H54 (cell line): ENCODE results near the gene DYSF.
A peak's percentile ranks its signal among the peaks of the same experiment; 100 is the strongest.

ENCODE experiments used
- DNase-seq: peaks from one replicate; pipeline ENCODE4 v3.0.0; 2011; ENCODE audit warnings: low spot score, mixed read lengths; ENCODE audit not compliant: insufficient read length
- FAIRE-seq: peaks from 3 replicates; lab custom pipeline; 2011; peaks lifted over from hg19 to GRCh38; lab: Jason Lieb, UNC
- POLR2A ChIP-seq: IDR thresholded peaks from 2 replicates; pipeline ENCODE4 v1.6.1; 2011; ENCODE audit warnings: low read depth, mild to moderate bottlenecking, low read length

The DYSF gene

DNA sequence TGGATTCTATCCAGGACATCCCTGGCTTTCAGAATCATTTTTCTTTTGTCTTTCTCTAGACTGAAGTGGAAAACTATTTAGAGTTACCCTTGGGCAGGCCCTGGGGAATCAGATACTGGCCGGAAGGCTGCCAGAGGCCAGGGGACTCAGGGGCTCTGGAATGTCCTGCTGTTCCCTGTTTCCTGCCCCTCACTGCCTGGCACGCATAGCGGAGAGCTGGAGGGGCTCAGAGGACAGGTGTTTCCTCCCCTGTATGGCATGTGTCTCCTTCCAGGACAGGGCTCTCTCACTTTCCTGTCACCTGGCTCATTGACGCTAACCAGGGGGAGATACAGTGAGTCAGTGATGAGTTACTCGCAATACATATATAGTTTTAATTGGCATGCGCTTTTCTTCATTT lies 38.8 kb downstream of the DYSF start:
- DNase-seq (no peak), FAIRE-seq (no peak)
- TF ChIP-seq POLR2A = no peak

DNA sequence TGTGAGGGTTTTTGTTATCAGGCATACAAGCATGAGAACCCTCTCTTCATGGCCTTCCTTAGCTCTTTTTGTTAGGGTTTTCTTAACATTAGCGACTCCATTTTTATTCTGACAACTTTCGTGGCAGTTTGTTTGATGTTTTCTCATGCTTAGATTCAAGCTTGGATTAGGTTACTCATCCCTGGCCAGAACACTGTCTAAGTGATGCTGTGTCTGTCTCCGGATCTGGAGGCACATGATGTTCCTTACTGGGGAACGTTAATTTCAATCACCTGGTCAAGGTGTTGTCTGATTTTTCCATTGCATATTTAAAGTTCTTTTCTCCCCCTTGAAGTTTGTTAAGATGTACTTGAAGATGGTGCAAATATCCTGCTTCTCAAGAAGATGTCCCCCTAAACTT lies 40.7 kb downstream of the DYSF start:
- no peak for TF ChIP-seq POLR2A
- FAIRE-seq = no peak
- DNase-seq = no peak

- no peak for FAIRE-seq
Measured at GRCh38 chr2:71494523-71495155, 41.3 kb downstream of the DYSF start.

DNA sequence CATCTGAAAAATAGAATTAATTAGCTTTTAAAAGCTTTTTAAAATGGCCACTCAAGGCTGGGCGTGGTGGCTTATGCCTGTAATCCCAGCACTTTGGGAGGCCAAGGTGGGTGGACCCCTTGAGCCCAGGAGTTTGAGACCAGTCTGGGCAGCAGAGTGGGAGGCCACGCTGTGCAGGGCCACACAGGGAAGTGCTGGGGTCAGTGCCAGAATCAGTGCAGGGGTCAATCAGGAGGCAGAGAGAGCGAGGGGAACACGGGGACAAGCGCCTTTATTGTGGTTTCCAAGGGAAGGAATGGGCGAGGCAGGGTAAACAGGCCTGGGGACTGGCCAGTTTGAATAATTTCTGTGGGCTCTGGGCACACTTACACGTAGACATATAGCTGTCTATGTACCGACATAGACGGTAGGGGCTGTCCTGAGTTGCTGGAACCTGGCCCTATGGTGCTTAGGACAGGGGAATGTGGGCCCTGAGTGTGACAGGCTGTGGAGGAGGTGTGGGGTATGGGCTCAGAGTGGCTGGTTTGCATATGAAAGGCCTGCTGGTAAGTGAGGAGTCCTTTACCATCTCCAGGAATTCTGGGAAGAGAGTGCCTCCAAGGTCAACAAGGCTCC lies 42.9 kb downstream of the DYSF start:
- no peak for FAIRE-seq
- TF ChIP-seq POLR2A = no peak

More at GRCh38 chr2:71494523-71495155, 41.3 kb downstream of the DYSF start:
- DNase-seq = no peak
- TF ChIP-seq POLR2A = no peak

DNA sequence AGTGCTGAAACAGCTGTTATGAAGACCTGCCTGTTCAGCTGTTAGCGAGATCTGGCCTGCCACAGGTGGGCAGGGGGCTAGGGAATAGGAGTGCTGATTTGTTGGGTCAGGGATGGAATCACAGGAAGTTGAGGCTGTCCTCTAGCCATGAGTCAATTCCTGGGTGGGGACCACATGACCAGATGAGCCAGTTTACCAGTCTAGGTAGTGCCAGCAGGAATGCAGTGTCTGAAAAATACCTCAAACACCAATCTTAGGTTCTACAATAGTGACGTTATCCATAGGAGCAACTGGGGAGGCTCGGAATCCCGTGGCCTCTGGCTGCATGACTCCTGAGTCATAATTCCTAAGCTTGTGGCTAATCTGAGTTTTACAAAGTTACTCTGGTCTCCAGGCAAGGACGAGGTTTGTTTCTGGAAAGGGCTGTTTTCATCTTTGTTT lies 44.9 kb downstream of the DYSF start:
- DNase-seq (peak; percentile 67), FAIRE-seq (peak; percentile 96)
- TF ChIP-seq POLR2A = no peak

More for the DNA sequence above, 42.9 kb downstream of the DYSF start:
- no peak for DNase-seq

GRCh38 chr2:71499691-71500090 lies 46.3 kb downstream of the DYSF start:
- DNase-seq (no peak), FAIRE-seq (no peak)
- no peak for TF ChIP-seq POLR2A

- TF ChIP-seq POLR2A = no peak
- DNase-seq (no peak), FAIRE-seq (no peak)
Measured at GRCh38 chr2:71500426-71501079, 47.2 kb downstream of the DYSF start.

DNA sequence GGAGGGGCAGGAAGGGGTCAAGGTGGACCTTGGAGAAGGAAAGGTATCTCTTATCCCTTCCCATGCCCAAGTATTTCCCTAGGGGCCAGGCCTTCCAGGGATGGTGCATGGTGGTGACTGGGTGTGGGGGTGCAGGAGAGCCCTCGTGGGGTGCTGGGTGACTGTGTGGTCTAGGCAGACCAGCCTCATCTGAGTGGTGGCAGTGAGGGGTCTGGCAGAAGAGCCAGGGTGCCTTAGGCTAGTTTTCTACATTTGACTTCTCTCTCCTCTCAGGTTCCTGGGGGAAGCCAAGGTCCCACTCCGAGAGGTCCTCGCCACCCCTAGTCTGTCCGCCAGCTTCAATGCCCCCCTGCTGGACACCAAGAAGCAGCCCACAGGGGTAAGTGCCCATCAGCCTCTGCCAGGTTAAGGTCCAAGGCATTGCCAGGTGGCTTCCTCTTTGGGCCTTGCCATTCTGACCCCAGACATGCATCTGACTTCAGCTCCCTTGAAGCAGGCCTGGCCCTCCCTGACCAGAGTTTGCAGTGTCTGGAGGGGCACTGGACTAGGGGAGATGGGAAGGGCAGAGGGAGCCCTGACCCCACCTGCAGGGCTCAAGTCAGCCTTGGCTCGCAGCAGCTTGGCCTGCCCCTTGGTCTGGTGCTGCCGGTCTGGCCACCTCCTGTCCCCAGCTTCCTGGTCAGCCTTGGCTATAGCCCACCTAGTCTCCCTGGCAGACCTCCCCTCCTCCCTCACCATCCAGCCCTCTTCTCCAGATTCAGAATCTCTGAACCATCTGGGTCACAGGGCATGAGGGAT lies 49.8 kb downstream of the DYSF start:
- no peak for TF ChIP-seq POLR2A
- FAIRE-seq (no peak), DNase-seq (no peak)

- FAIRE-seq = no peak
- TF ChIP-seq POLR2A = no peak
- no peak for DNase-seq
Measured at GRCh38 chr2:71503837-71504236, 50.5 kb downstream of the DYSF start.

DNA sequence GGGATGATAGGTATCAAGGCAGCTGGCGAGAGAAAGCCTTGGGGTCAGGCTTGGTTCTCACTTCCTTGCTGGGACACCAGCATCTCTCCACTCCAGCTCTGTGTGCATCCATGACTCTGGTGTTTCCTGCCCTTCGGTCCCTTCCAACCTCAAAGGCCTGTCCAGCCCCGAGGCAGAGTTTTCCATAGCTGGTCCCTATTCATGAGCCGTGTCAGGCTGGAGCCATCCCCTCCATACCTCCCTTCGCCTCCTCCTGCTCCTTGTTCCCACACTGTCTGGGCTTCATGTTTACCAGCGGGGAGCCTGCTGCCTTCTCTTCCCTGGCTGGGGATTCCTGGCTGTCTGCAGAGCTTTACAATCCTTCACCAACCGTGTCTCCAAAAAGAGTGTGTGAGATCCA lies 51.2 kb downstream of the DYSF start:
- DNase-seq (no peak), FAIRE-seq (no peak)
- TF ChIP-seq POLR2A = no peak

DNA sequence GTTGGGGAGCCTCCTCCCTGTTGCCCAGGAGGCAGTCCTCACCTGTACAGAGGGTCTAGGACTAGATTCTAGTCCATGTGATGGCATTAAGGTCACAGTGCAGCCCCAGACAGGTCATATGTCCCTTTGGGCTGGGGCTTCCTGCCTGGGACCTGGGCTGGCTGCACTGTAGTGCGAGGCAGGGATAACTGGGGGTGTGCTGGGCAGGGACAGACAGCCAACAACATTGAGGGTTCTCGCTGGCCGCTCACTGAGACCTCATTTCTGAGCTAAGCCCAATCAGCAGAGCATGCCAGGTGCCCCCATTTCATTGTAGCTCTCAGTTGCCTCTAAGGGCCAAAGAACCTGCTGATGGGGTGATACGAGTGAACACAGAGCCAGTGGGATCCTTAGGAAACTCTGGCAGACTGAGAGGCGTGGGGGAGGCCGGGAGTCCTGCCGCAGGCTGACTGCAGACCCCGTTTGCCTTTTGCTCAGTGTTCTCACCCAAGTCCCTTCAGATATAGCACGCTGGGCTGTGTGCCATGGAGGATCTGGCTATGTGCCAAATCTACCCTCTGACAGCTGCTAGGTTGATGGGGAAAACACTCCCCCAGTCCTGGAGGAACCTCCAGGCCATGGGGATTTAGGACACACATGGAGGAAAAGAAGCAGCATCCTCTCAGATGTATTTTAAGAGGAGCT lies 51.9 kb downstream of the DYSF start:
- no peak for FAIRE-seq

DNA sequence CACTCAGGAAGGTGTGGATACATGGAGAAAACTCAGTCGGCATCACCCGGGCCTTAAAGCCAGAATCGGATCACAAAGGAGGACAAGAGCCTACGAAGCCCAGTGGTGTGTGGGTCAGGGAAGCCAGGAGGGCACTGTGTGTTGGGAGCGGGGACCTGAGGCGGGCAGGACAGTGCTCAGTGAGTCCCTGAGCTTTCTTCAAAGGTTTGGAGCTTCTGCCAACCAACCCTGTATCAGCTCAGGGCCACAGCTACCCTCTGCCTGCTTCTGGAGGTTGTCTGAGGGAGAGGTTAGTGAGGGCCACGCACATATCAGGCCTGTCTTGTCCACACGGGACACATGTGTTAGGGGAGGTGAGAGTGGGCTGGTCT lies 52.4 kb downstream of the DYSF start:
- DNase-seq = no peak
- no peak for TF ChIP-seq POLR2A
- no peak for FAIRE-seq

More for the DNA sequence above, 51.9 kb downstream of the DYSF start:
- no peak for DNase-seq
- no peak for TF ChIP-seq POLR2A
